ENCODE data around the gene CYGB. TPM values are rescaled to one million over a fixed set of nuclear protein-coding genes. Genes with fewer than 3 reads are reported as not detected.

CYGB gene
- total and polyA plus RNA-seq, 2 of the 13 experiments (the other 11 are each of a cell fraction or from before 2014, with no cell fraction given) = 18.9 to 27.1 TPM

- TF ChIP-seq ZNF205 (CRISPR knock-in tag; IDR thresholded peaks at IDR 0.05) (peak; percentile 72; the same call in 1 of the 2 replicates), TOPORS (CRISPR knock-in tag; IDR thresholded peaks at IDR 0.05) (no peak), ZNF343 (CRISPR knock-in tag; IDR thresholded peaks at IDR 0.05) (peak; percentile 63; the same call in 1 of the 2 replicates), CHCHD3 (CRISPR knock-in tag; IDR thresholded peaks at IDR 0.05) (0 out of 2 replicates have a peak, but pooled peaks have one; percentile 9), ZFP62 (CRISPR knock-in tag; IDR thresholded peaks at IDR 0.05) (no peak), NFE2 (CRISPR knock-in tag; IDR thresholded peaks at IDR 0.05) (no peak), RFXANK (CRISPR knock-in tag; IDR thresholded peaks at IDR 0.05) (no peak), HNRNPL (IDR thresholded peaks at IDR 0.05; ENCODE audit: low read depth, low read length) (0 out of 2 replicates have a peak, but pooled peaks have one; percentile 51), HBP1 (CRISPR knock-in tag; IDR thresholded peaks at IDR 0.05; ENCODE audit: low read depth) (no peak; the same call in none of the 2 replicates), ZNF282 (IDR thresholded peaks at IDR 0.05; ENCODE audit: partially characterized antibody) (no peak), ZNF142 (CRISPR knock-in tag; IDR thresholded peaks at IDR 0.05) (peak; percentile 22; the same call in 1 of the 2 replicates), NONO (IDR thresholded peaks at IDR 0.05) (no peak), NONO (CRISPR knock-in tag; conservative IDR thresholded peaks at IDR 0.05) (peak; percentile 96), ZNF263 (CRISPR knock-in tag; IDR thresholded peaks at IDR 0.05) (no peak), TFDP2 (CRISPR knock-in tag; IDR thresholded peaks at IDR 0.05) (peak; percentile 84), POLR2AphosphoS2 (IDR thresholded peaks at IDR 0.05; ENCODE audit: low read depth, low read length) (peak; percentile 38; the same call in 1 of the 2 replicates), ARHGAP35 (CRISPR knock-in tag; IDR thresholded peaks at IDR 0.05; ENCODE audit: borderline replicate concordance) (no peak; the same call in 1 of the 2 replicates), NCOA1 (CRISPR knock-in tag; IDR thresholded peaks at IDR 0.05) (no peak; the same call in 1 of the 2 replicates), THYN1 (CRISPR knock-in tag; IDR thresholded peaks at IDR 0.05; ENCODE audit: borderline replicate concordance, low read depth) (no peak), ZNF280B (CRISPR knock-in tag; IDR thresholded peaks at IDR 0.05; ENCODE audit: borderline replicate concordance) (peak; percentile 68; the same call in 1 of the 2 replicates)
These were observed 20.1 kb upstream of the CYGB start (continued) for GRCh38 chr17:76557368-76558197.
